Urinary bladder (tissue), 4 donors: ENCODE data around the gene VARS2. TPM values are rescaled to one million over a fixed set of nuclear protein-coding genes. Genes with fewer than 3 reads are reported as not detected.
"Not testable (repeated sequence)": the region's sequence is repeated elsewhere in the genome, so short reads cannot be mapped to it uniquely, and the experiment has no call there.

Experiments used
- DNase-seq: peaks from one replicate; pipeline ENCODE4 v3.0.0-alpha.2; 2015; ENCODE audit errors: extremely low spot score
- H3K27ac ChIP-seq: one replicate; pipeline ENCODE4 v1.5.1; 2013; ENCODE audit warnings: low read depth, mild to moderate bottlenecking, moderate library complexity
- H3K36me3 ChIP-seq: one replicate; pipeline ENCODE4 v1.6.1; 2013; ENCODE audit warnings: mild to moderate bottlenecking, moderate library complexity; ENCODE audit not compliant: insufficient read depth
- H3K4me1 ChIP-seq: one replicate; pipeline ENCODE4 v1.6.1; 2013; ENCODE audit warnings: mild to moderate bottlenecking, moderate library complexity; ENCODE audit not compliant: insufficient read depth
- H3K4me3 ChIP-seq: one replicate; pipeline ENCODE4 v1.5.1; 2013; ENCODE audit warnings: low read depth, low read length
- WGBS: extraction: QIAGEN DNeasy Blood & Tissue Kit; methylation state at CpG from one replicate; pipeline ENCODE4 v1.1.7; 2013; 5-methylcytosine and 5-hydroxymethylcytosine counted together
- polyA plus RNA-seq: library from polyadenylated mRNA; stranded (reverse); fragments of 200-250 nt; gene quantifications from one replicate; pipeline ENCODE4 v1.2.3, GENCODE V29; 2013
- total RNA-seq: library from RNA; depleted of rRNA; stranded (reverse); fragments of >200 nt; gene quantifications from one replicate; pipeline ENCODE4 v1.2.3, GENCODE V29; 2014
- donor health status: healthy with polysubstance abuse.
- donor health status: healthy.

VARS2 gene
- total RNA-seq (14.4 TPM), polyA plus RNA-seq (10.3 TPM)

- Histone ChIP-seq H3K4me3 (peak within 1 kb of the TSS; percentile 51), H3K36me3 (no peaks in the 10 kb centered on the region), H3K4me1 (no peaks in the 10 kb centered on the region), H3K27ac (peak within 1 kb of the TSS; percentile 87)
- WGBS = under 1% methylated on average over 52 of the region's 52 CpGs
- peak; percentile 71 for DNase-seq
Measured at GRCh38 chr6:30914076-30914853, at the start of gene VARS2. Gene VARS2 (plus strand): TSS chr6:30914238. CDS start chr6:30914837, 599 bp downstream.

GRCh38 chr6:30864325-30864724 is 49.7 kb upstream of the VARS2 start:
- no peak for DNase-seq
- H3K27ac ChIP-seq = no peak overlapping the region
- H3K4me1 ChIP-seq = no peaks in the 10 kb centered on the region
- H3K4me3 ChIP-seq = no peak overlapping the region
- 94% methylated on average over 4 of the region's 4 CpGs for WGBS
- H3K36me3 ChIP-seq = no peaks in the 10 kb centered on the region

GRCh38 chr6:30869241-30869749 is 44.7 kb upstream of the VARS2 start:
- not testable (repeated sequence) for H3K4me3 ChIP-seq, H3K27ac ChIP-seq, H3K36me3 ChIP-seq, H3K4me1 ChIP-seq, DNase-seq
- 80% methylated on average over 12 of the region's 12 CpGs for WGBS

- H3K36me3 ChIP-seq = no peaks in the 10 kb centered on the region
- no peak for DNase-seq
- H3K27ac ChIP-seq = no peak overlapping the region
- no peak overlapping the region for H3K4me3 ChIP-seq
- no peaks in the 10 kb centered on the region for H3K4me1 ChIP-seq
Measured at GRCh38 chr6:30870546-30870945, 43.5 kb upstream of the VARS2 start.

GRCh38 chr6:30871592-30872183 is 42.4 kb upstream of the VARS2 start:
- H3K4me1 ChIP-seq = no peaks in the 10 kb centered on the region
- H3K36me3 ChIP-seq = no peaks in the 10 kb centered on the region
- no peak for DNase-seq
- peak overlapping the region; percentile 23 for H3K27ac ChIP-seq
- H3K4me3 ChIP-seq = no peak overlapping the region
- WGBS = 82% methylated on average over 4 of the region's 4 CpGs

GRCh38 chr6:30873137-30873640 is 40.8 kb upstream of the VARS2 start:
- no peak for DNase-seq
- no peak overlapping the region for H3K27ac ChIP-seq
- 96% methylated on average over 2 of the region's 2 CpGs for WGBS
- H3K4me3 ChIP-seq = no peak overlapping the region
- no peaks in the 10 kb centered on the region for H3K36me3 ChIP-seq
- no peaks in the 10 kb centered on the region for H3K4me1 ChIP-seq

GRCh38 chr6:30873795-30874194 is 40.2 kb upstream of the VARS2 start:
- not testable (repeated sequence) for H3K27ac ChIP-seq, H3K4me3 ChIP-seq, H3K36me3 ChIP-seq, H3K4me1 ChIP-seq, DNase-seq
- WGBS = 96% methylated on average over 3 of the region's 3 CpGs

GRCh38 chr6:30875244-30876038 is 38.6 kb upstream of the VARS2 start:
- no peak for DNase-seq
- H3K36me3 ChIP-seq = no peaks in the 10 kb centered on the region
- no peaks in the 10 kb centered on the region for H3K4me1 ChIP-seq
- H3K4me3 ChIP-seq = no peak overlapping the region
- no peak overlapping the region for H3K27ac ChIP-seq
- 73% methylated on average over 18 of the region's 18 CpGs for WGBS

GRCh38 chr6:30876039-30876730 is 37.9 kb upstream of the VARS2 start:
- H3K4me3 ChIP-seq = no peak overlapping the region
- 53% methylated on average over 4 of the region's 4 CpGs for WGBS
- no peak for DNase-seq
- no peaks in the 10 kb centered on the region for H3K4me1 ChIP-seq
- peak overlapping the region; percentile 41 for H3K27ac ChIP-seq
- H3K36me3 ChIP-seq = no peaks in the 10 kb centered on the region

GRCh38 chr6:30877419-30878262 is 36.4 kb upstream of the VARS2 start:
- Histone ChIP-seq H3K4me1 (no peaks in the 10 kb centered on the region), H3K36me3 (no peaks in the 10 kb centered on the region), H3K27ac (peak overlapping the region; percentile 57), H3K4me3 (no peak overlapping the region)
- DNase-seq = peak; percentile 83
- 12% methylated on average over 15 of the region's 15 CpGs for WGBS

GRCh38 chr6:30879684-30880427 is 34.2 kb upstream of the VARS2 start:
- Histone ChIP-seq H3K36me3 (no peaks in the 10 kb centered on the region), H3K4me3 (no peak overlapping the region), H3K4me1 (no peaks in the 10 kb centered on the region), H3K27ac (no peak overlapping the region)
- no peak for DNase-seq
- 84% methylated on average over 8 of the region's 8 CpGs for WGBS

GRCh38 chr6:30880698-30881252 is 33.3 kb upstream of the VARS2 start:
- no peak for DNase-seq
- Histone ChIP-seq H3K27ac (no peak overlapping the region), H3K4me3 (no peak overlapping the region), H3K4me1 (no peaks in the 10 kb centered on the region), H3K36me3 (no peaks in the 10 kb centered on the region)
- WGBS = 84% methylated on average over 16 of the region's 16 CpGs
